Measurements from ENCODE around the gene TIMM44.
A peak's percentile ranks its signal among the peaks of the same experiment; 100 is the strongest.

Gene TIMM44

GRCh38 chr19:7947939-7948338 is 4.5 kb upstream of the TIMM44 start:
- TF ChIP-seq CTCF (IDR thresholded peaks at IDR 0.05; ENCODE audit: control insufficient read depth, insufficient read depth, low read depth, low read length, missing control alignments): no peak
- no peak overlapping the region for H3K4me3 ChIP-seq (ENCODE audit: control insufficient read depth, low read depth, low read length)
- no peak for DNase-seq (ENCODE audit: low read depth)

- H3K4me3 ChIP-seq (ENCODE audit: control insufficient read depth, low read depth, low read length): peak overlapping the region; percentile 100
- peak; percentile 80 for TF ChIP-seq CTCF (IDR thresholded peaks at IDR 0.05; ENCODE audit: control insufficient read depth, insufficient read depth, low read depth, low read length, missing control alignments)
- peak; percentile 74 for DNase-seq (ENCODE audit: low read depth)
Observed at GRCh38 chr19:7944177-7944761, 803 bp upstream of the TIMM44 start.

- H3K4me3 ChIP-seq (ENCODE audit: control insufficient read depth, low read depth, low read length): peak overlapping the region; percentile 100
- TF ChIP-seq CTCF (IDR thresholded peaks at IDR 0.05; ENCODE audit: control insufficient read depth, insufficient read depth, low read depth, low read length, missing control alignments): no peak
- no peak for DNase-seq (ENCODE audit: low read depth)
Observed at GRCh38 chr19:7942981-7943443, 454 bp downstream of the TIMM44 start.

- no peak for TF ChIP-seq CTCF (IDR thresholded peaks at IDR 0.05; ENCODE audit: control insufficient read depth, insufficient read depth, low read depth, low read length, missing control alignments)
- no peak for DNase-seq (ENCODE audit: low read depth)
- H3K4me3 ChIP-seq (ENCODE audit: control insufficient read depth, low read depth, low read length): peak overlapping the region; percentile 100
Observed at GRCh38 chr19:7941895-7942596, 1.4 kb downstream of the TIMM44 start.

- no peak overlapping the region for H3K4me3 ChIP-seq (ENCODE audit: control insufficient read depth, low read depth, low read length)
- TF ChIP-seq CTCF (IDR thresholded peaks at IDR 0.05; ENCODE audit: control insufficient read depth, insufficient read depth, low read depth, low read length, missing control alignments): no peak
- no peak for DNase-seq (ENCODE audit: low read depth)
Observed at GRCh38 chr19:7940841-7941240, 2.6 kb downstream of the TIMM44 start.

GRCh38 chr19:7934766-7935165 is 8.7 kb downstream of the TIMM44 start:
- no peak for TF ChIP-seq CTCF (IDR thresholded peaks at IDR 0.05; ENCODE audit: control insufficient read depth, insufficient read depth, low read depth, low read length, missing control alignments)
- H3K4me3 ChIP-seq (ENCODE audit: control insufficient read depth, low read depth, low read length): no peak overlapping the region
- no peak for DNase-seq (ENCODE audit: low read depth)
